ENCODE results near the gene C16orf96. TPM values are rescaled to one million over a fixed set of nuclear protein-coding genes. Genes with fewer than 3 reads are reported as not detected.

C16orf96 gene
- total RNA-seq, 1 experiment from 2014 or later, result 0.06 TPM

DNA sequence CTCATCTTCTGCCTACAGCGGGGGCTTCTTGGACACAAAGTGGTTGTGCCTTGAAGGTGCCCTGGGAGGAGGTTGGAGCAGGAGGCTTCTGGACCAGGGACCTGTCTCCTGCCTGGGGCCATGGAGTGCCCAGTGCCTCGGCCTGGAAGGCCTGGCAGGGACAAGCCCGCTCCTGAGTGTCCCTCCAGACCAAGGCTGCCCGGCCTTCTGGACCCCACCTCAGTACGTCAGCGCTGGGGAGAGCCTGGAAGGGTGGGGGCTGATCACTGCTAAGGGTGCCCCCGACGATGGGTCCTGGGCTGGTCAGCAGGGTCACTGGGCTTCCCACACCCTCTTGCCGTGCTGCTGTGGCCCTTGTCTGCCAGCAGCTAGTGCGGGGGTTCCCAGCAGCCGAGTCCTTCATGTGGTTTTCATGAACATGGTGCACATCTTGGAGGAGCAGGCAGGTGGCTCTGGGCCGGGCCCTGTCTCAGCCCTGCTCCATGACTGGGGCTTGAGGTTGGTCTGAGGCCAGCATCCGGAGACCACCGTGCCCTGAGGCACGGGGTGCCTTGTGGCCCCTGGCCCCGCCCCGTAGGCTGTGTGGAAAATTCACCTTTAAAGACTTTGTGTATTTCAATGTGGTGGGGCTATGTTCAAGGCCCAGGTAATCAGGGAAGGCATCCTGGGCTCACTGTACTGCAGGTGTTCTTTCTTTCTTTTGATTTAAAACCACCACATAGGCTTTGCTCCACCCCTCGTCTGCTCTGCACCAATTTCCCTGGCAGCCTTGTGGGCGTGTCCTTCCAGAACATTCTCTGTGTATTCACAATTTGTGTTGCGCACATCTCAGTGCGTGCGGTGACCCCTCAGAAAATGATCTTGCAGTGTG is 90.9 kb downstream of the C16orf96 start:
- DNase-seq (ENCODE audit: low read depth), result no peak

- DNase-seq (ENCODE audit: low read depth), result no peak
These were observed 91.5 kb downstream of the C16orf96 start for GRCh38 chr16:4647644-4647980.

- DNase-seq (ENCODE audit: low read depth), result no peak
These were observed 92.8 kb downstream of the C16orf96 start for GRCh38 chr16:4648917-4649316.

DNA sequence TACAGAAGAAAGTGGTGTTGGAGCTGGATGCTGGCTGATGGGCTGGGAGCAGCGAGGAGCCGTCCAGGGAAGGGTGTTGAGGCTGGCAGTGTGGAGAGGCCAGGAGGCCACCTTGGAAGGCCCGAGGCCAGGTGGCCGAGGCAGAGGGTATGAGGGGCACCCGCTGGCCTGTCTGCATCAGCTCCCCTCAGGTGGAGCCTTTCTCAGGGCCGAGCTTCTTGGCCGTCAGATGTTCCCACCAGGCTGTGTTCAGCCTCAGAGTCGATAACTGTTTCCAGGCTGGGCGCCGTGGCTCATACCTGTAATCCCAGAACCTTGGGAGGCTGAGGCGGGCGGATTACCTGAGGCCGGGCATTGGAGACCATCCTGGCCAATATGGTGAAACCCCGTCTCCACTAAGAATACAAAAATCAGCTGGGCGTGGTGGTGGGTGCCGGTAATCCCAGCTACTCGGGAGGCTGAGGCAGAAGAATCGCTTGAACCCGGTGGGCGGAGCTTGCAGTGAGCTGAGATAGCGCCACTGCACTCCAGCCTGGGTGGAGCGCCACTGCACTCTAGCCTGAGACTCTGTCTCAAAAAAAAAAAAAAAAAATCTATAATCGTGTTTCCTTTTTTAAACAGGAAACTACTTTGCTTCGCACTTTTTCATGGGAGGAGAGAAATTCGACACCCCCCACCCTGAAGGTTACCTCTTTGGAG is 93.8 kb downstream of the C16orf96 start:
- no peak for DNase-seq (ENCODE audit: low read depth)

Other genes with a start within 250 kb of the C16orf96 start
- 1.1 and 1.3 TPM in 2 replicates for gene GLIS2, start 240.3 kb upstream of the C16orf96 start, total RNA-seq (2014; rRNA removed)
- gene PAM16, start 205.0 kb upstream of the C16orf96 start, total RNA-seq (2014; rRNA removed), result 48.1 and 62.2 TPM in 2 replicates
- gene VASN, start 184.5 kb upstream of the C16orf96 start, total RNA-seq (2014; rRNA removed), result 7.1 and 12.5 TPM in 2 replicates
- 23.7 and 34.8 TPM in 2 replicates for gene CORO7, start 139.7 kb upstream of the C16orf96 start, total RNA-seq (2014; rRNA removed)
- gene DNAJA3, start 130.5 kb upstream of the C16orf96 start, total RNA-seq (2014; rRNA removed), result 64.2 and 69.4 TPM in 2 replicates
- 27.6 and 40.7 TPM in 2 replicates for gene NMRAL1, start 81.7 kb upstream of the C16orf96 start, total RNA-seq (2014; rRNA removed)
- 48.6 and 49.9 TPM in 2 replicates for gene HMOX2, start 79.9 kb upstream of the C16orf96 start, total RNA-seq (2014; rRNA removed)
- 19.5 and 24.9 TPM in 2 replicates for gene CDIP1, start 17.6 kb upstream of the C16orf96 start, total RNA-seq (2014; rRNA removed)
- 4.5 and 7.7 TPM in 2 replicates for gene UBALD1, start 58.5 kb downstream of the C16orf96 start, total RNA-seq (2014; rRNA removed)
- 25.5 and 26.6 TPM in 2 replicates for gene MGRN1, start 68.5 kb downstream of the C16orf96 start, total RNA-seq (2014; rRNA removed)
- 38.9 and 40.4 TPM in 2 replicates for gene NUDT16L1, start 137.2 kb downstream of the C16orf96 start, total RNA-seq (2014; rRNA removed)
- 14.4 and 17.9 TPM in 2 replicates for gene ANKS3, start 177.9 kb downstream of the C16orf96 start, total RNA-seq (2014; rRNA removed)
- 0.06 and 0.98 TPM in 2 replicates for gene DNAAF8, start 178.2 kb downstream of the C16orf96 start, total RNA-seq (2014; rRNA removed)
- 10.9 and 11.8 TPM in 2 replicates for gene ZNF500, start 210.8 kb downstream of the C16orf96 start, total RNA-seq (2014; rRNA removed)
- not detected in 2 replicates for gene SEPTIN12, start 232.0 kb downstream of the C16orf96 start, total RNA-seq (2014; rRNA removed)
- gene SMIM22, start 239.0 kb downstream of the C16orf96 start, total RNA-seq (2014; rRNA removed), result not detected in 2 replicates
- 17.8 and 25.8 TPM in 2 replicates for gene ROGDI, start 246.3 kb downstream of the C16orf96 start, total RNA-seq (2014; rRNA removed)

All from LHCN-M2 (cell line).